Skeletal muscle satellite cell (primary cell): ENCODE data around the gene C4orf50.

Experiments used
- H3K27me3 ChIP-seq: 2 replicates; pipeline ENCODE4 v1.7.0; 2013; ENCODE audit warnings: low read length; ENCODE audit not compliant: control insufficient read depth, insufficient read depth
- H3K36me3 ChIP-seq: 2 replicates; pipeline ENCODE4 v1.7.0; 2013; ENCODE audit warnings: mild to moderate bottlenecking, control low read depth, low read length; ENCODE audit not compliant: insufficient read depth
- H3K4me1 ChIP-seq: 2 replicates; pipeline ENCODE4 v1.7.0; 2013; ENCODE audit warnings: low read length; ENCODE audit not compliant: control insufficient read depth, insufficient read depth
- H3K4me2 ChIP-seq: 2 replicates; pipeline ENCODE4 v1.7.0; 2013; ENCODE audit warnings: mild to moderate bottlenecking, low read length
- H3K4me3 ChIP-seq: 2 replicates; pipeline ENCODE4 v1.7.0; 2013; ENCODE audit warnings: low read length
- H3K9ac ChIP-seq: 2 replicates; pipeline ENCODE4 v1.7.0; 2013; ENCODE audit warnings: mild to moderate bottlenecking, low read depth, low read length, moderate library complexity
- H3K9me3 ChIP-seq: replicated peaks from 2 replicates; pipeline ENCODE4 v1.7.0; 2013; ENCODE audit warnings: mild to moderate bottlenecking, control low read depth, low read length

Gene C4orf50

DNA sequence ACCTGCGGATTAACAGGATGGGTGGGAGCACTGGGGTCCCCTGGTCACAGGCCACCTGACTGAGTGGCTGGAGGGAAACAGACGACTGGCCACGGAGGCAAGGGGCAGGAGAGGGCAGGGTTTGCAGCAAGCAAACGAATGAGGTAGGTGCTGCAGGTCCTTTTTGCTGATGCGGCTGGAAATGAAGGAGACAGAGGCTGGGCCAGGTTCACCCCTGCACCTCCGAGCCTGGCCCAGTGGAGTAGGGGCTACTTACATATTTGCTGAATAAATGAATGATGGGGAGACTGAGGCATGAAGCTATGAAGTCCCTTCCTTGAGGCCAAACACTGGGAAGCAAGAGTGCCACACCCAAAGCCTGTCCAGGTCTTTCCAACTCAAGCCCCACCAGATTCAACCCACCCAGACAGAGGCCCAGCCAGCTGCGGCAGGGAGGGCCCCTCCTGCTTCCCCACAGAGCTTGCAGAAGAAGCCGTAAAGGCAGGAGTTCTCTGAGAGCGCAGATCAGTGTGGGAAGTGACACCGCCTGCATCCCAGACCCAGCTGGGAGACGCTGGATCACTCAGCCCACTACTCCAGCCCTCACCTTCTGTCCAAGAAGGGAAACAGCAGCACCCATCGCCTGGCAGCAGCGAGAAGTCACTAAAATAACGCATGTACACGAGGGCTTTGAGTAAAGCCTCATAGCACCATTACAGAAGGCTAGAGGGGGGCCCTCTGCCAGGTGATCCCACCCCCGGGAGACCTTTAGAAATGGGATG is 36.1 kb upstream of the C4orf50 start:
- Histone ChIP-seq H3K4me2 (no peak overlapping the region), H3K27me3 (peaks cover 4% of the 10 kb centered on the region), H3K4me3 (no peak overlapping the region), H3K9ac (no peak overlapping the region), H3K4me1 (no peaks in the 10 kb centered on the region), H3K36me3 (no peaks in the 10 kb centered on the region), H3K9me3 (peaks cover 18% of the 10 kb centered on the region)

DNA sequence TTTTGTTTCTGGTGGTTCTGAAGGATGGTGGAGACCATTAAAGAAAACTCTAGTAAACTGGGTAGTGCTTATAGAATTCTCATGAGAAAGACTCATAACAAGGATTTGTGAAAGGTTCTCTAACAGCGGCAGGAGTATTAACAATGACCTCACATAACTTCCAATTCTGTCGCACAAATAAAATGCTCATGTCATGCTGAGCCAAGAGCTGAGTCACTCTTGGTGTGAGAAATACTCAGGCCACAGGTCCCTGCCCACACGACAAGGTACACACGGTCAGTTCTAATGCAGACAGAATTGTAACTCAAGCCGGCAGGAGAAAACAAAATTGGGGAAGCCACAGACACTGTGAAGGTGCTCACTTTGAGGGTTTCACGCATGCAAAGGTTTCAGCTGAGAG is 34.4 kb upstream of the C4orf50 start:
- Histone ChIP-seq H3K36me3 (no peaks in the 10 kb centered on the region), H3K9me3 (peaks cover 4% of the 10 kb centered on the region), H3K27me3 (peaks cover 4% of the 10 kb centered on the region), H3K4me1 (no peaks in the 10 kb centered on the region), H3K4me2 (no peak overlapping the region), H3K9ac (no peak overlapping the region), H3K4me3 (no peak overlapping the region)

DNA sequence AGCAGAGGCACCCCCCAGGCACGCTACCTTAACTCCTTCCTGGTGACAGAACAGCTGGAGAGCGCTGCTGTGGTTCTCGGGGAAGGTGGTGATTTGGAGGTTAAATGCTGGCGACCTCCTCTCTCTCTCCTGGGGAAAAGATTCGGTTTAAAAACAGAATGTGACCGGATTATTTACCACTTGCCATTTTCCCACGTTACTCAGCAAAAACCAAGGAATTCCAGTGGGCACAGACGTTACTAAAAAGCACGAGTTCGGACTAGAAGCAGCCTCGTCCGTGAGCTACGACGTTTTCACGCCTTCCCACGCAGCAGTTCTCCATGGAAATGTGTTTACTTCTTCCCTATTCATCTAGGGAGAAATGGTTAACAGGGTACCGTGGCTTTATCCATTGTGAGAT is 32.3 kb upstream of the C4orf50 start:
- H3K9me3 ChIP-seq = no peaks in the 10 kb centered on the region
- H3K4me2 ChIP-seq = no peak overlapping the region
- H3K4me1 ChIP-seq = no peaks in the 10 kb centered on the region
- no peak overlapping the region for H3K4me3 ChIP-seq
- no peak overlapping the region for H3K9ac ChIP-seq
- H3K36me3 ChIP-seq = no peaks in the 10 kb centered on the region
- peaks cover 4% of the 10 kb centered on the region for H3K27me3 ChIP-seq

GRCh38 chr4:6049985-6050384 is 31.8 kb upstream of the C4orf50 start:
- no peak overlapping the region for H3K9ac ChIP-seq

GRCh38 chr4:6049278-6049677 is 31.0 kb upstream of the C4orf50 start:
- Histone ChIP-seq H3K4me3 (no peak overlapping the region), H3K4me2 (no peak overlapping the region), H3K9ac (no peak overlapping the region), H3K4me1 (no peaks in the 10 kb centered on the region), H3K27me3 (peaks cover 4% of the 10 kb centered on the region), H3K9me3 (no peaks in the 10 kb centered on the region), H3K36me3 (no peaks in the 10 kb centered on the region)

More at GRCh38 chr4:6049985-6050384, 31.8 kb upstream of the C4orf50 start:
- Histone ChIP-seq H3K4me1 (no peaks in the 10 kb centered on the region), H3K9me3 (no peaks in the 10 kb centered on the region), H3K4me3 (no peak overlapping the region), H3K4me2 (no peak overlapping the region), H3K36me3 (no peaks in the 10 kb centered on the region), H3K27me3 (peaks cover 4% of the 10 kb centered on the region)

- H3K4me3 ChIP-seq = no peak overlapping the region
- no peaks in the 10 kb centered on the region for H3K9me3 ChIP-seq
- H3K4me1 ChIP-seq = no peaks in the 10 kb centered on the region
- peaks cover 4% of the 10 kb centered on the region for H3K27me3 ChIP-seq
- no peaks in the 10 kb centered on the region for H3K36me3 ChIP-seq
- H3K4me2 ChIP-seq = no peak overlapping the region
- no peak overlapping the region for H3K9ac ChIP-seq
Observed at GRCh38 chr4:6048537-6048936, 30.3 kb upstream of the C4orf50 start.

DNA sequence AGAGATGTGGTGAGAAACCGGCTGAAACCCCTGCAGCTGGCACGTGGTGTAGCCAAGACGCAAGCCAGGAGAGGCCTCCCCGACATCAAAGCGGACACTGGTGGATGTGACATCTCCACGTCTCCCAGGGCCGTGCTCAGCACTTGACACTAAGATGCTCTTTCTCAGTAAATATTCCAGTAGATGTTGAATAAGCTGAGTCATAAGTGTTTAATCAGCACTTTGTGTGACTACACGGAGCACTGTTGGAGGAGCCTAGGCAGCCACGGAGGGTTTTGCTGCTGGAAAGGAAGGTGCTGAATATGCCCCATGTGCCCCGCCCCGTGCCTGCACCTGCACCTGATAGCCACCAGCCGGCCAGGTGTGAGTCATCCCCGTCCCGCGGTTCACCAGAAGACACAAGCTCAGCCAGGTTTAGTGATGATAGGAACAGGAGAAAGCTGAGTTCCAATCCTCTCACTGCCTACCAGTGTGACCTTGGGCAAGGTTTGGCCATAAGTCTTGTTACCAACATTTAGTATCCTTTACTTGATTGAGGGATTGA is 29.0 kb upstream of the C4orf50 start:
- H3K4me3 ChIP-seq = no peak overlapping the region
- H3K4me2 ChIP-seq = no peak overlapping the region
- H3K9me3 ChIP-seq = peaks cover under 1% of the 10 kb centered on the region
- H3K9ac ChIP-seq = no peak overlapping the region
- H3K4me1 ChIP-seq = no peaks in the 10 kb centered on the region
- peaks cover 4% of the 10 kb centered on the region for H3K27me3 ChIP-seq
- no peaks in the 10 kb centered on the region for H3K36me3 ChIP-seq

DNA sequence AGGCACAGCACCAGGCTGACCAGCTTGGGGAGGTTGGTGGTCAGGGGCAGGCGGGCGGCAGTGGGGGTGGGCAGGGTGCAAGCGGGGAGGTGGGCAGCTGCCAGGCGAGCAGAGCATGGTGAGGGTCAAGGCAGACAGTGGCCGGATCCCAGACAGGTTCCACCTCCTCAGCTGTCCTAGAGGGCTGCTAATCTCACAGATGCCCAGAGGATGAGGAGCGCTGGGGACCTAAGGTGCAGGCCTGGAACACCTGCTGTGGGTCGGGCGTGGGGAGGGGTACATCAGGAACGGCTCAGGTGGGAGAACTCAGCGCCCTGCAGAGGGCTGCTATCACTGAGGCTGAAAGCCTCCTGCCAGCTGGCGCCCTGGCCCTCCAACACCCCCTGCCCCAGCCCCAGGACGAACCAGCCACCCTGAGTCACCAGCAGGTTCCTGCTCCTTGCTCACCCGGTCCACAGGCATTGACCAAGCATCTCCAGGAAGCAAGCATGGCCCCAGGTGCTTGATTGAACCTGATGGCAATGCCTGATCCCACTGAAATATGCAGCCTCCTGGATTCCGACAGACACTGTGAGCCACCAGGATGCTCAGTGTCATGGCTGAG is 28.4 kb upstream of the C4orf50 start:
- no peaks in the 10 kb centered on the region for H3K4me1 ChIP-seq
- H3K4me3 ChIP-seq = no peak overlapping the region
- H3K9me3 ChIP-seq = peaks cover 3% of the 10 kb centered on the region
- no peak overlapping the region for H3K9ac ChIP-seq
- H3K36me3 ChIP-seq = no peaks in the 10 kb centered on the region
- no peak overlapping the region for H3K4me2 ChIP-seq
- H3K27me3 ChIP-seq = peaks cover 4% of the 10 kb centered on the region

DNA sequence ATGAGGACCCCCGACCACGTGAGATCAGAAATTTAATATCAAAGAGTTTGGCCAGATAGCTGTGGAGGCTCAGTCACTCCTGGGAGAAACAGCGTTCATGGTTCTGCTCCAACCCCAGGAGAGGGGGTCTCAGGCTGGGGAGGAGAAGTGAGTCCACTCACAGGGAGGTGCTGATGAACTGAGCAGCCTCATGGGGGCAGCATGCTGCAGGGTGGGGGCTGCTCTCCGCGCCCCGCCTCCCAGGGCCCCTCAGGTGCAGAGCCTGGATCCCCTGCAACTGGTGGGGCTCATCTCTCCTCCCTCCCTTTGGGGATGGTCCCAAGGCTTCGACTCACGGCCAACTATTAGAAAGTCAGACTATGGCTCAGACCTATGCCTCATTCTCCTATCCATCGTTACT is 26.6 kb upstream of the C4orf50 start:
- Histone ChIP-seq H3K9me3 (peaks cover 3% of the 10 kb centered on the region), H3K4me3 (no peak overlapping the region), H3K4me1 (no peaks in the 10 kb centered on the region), H3K9ac (no peak overlapping the region), H3K27me3 (no peaks in the 10 kb centered on the region), H3K4me2 (no peak overlapping the region), H3K36me3 (no peaks in the 10 kb centered on the region)

DNA sequence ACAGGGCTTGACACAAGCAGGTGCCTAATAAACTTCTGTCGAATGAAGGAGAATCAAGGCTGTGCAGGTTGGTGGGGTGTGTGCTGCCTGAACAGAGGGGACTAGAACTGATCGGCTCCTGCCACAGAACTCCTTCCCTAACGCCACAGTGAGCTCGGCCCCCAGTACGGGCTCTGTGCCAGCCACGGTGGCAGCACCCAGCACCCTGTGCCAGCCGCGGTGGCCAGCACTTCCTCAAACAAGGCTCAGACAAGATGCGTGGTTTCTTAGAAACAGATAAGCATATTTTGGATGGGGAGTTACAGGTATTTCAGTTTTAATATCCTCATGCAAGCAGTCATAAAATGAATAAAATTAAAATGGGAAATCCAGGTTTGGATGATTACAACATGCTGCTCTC is 26.0 kb upstream of the C4orf50 start:
- no peaks in the 10 kb centered on the region for H3K4me1 ChIP-seq
- H3K9me3 ChIP-seq = peaks cover 3% of the 10 kb centered on the region
- no peak overlapping the region for H3K9ac ChIP-seq
- no peak overlapping the region for H3K4me3 ChIP-seq
- H3K4me2 ChIP-seq = no peak overlapping the region
- H3K27me3 ChIP-seq = no peaks in the 10 kb centered on the region
- no peaks in the 10 kb centered on the region for H3K36me3 ChIP-seq

DNA sequence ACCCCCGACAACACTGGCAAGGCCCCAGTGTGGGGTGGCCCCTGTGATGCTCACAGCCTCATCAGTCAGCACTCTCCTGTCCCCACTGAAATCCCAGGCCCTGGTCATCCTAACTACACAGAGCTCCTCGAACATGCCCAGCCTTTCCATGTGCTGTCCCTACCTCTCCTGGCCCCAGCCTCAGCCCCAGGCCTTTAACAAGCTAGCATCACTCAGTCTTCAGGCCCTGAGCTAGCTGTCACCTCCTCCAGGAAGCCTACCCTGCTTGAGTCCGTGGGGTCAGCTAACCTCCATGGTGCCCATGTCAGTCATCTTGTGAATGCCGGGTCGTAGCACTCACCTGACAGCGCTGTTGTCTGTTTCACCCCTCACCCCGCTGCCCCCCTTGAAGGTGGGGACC is 25.6 kb upstream of the C4orf50 start:
- Histone ChIP-seq H3K4me3 (no peak overlapping the region), H3K4me2 (no peak overlapping the region), H3K9ac (no peak overlapping the region), H3K9me3 (peaks cover 3% of the 10 kb centered on the region), H3K27me3 (no peaks in the 10 kb centered on the region), H3K36me3 (no peaks in the 10 kb centered on the region), H3K4me1 (no peaks in the 10 kb centered on the region)

DNA sequence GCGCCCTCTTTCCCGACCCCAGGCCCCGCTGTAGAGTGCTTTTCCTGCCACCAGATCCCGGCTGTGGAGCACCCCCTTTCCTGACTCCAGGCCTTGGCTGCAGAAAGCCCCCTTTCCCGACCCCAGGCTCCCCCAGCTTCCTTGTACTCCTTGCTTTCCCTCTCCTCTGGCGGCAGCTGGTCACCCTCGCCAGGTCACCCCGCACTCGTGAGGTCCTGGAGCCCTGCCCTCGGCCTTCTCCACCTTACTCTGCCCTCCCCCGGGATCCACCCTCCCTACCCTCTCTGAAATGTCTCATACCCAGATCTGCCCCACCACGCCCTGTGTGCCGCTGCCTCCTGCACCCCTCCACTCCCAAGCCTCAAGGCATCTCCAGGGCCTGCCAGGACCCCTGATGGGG is 25.0 kb upstream of the C4orf50 start:
- no peak overlapping the region for H3K9ac ChIP-seq
- H3K9me3 ChIP-seq = peaks cover 3% of the 10 kb centered on the region
- no peaks in the 10 kb centered on the region for H3K4me1 ChIP-seq
- no peak overlapping the region for H3K4me3 ChIP-seq
- no peaks in the 10 kb centered on the region for H3K36me3 ChIP-seq
- no peak overlapping the region for H3K4me2 ChIP-seq
- no peaks in the 10 kb centered on the region for H3K27me3 ChIP-seq
